SK-N-SH treated with all-trans-retinoic acid at 6 μM for 48 hours (cell line): ENCODE measurements around the gene ABLIM1.

ENCODE experiments used
- ATAC-seq: fragments of 200-7000 bp; cut with Tn5 transposase; 3 replicates; pipeline ENCODE4 v1.9.1; 2020; ENCODE audit warnings: mild to moderate bottlenecking, moderate library complexity
- ARNTL ChIP-seq: fragments of 450-650 bp; formaldehyde crosslinking; IDR thresholded peaks from 2 replicates; pipeline ENCODE4 v1.5.0; 2020; ENCODE audit warnings: low read depth, mild to moderate bottlenecking, moderate library complexity, borderline replicate concordance
- BACH2 ChIP-seq: fragments of 250-450 bp; sonication (Bioruptor Pico); IDR thresholded peaks from 2 replicates; pipeline ENCODE4 v1.9.0; 2021; ENCODE audit warnings: mild to moderate bottlenecking, borderline replicate concordance
- CSDC2 ChIP-seq: fragments of 250-450 bp; sonication (Bioruptor Pico); IDR thresholded peaks from 2 replicates; pipeline ENCODE4 v1.5.0; 2020; ENCODE audit warnings: mild to moderate bottlenecking, moderate library complexity
- ESRRG ChIP-seq: fragments of 250-450 bp; sonication (Bioruptor Pico); IDR thresholded peaks from 2 replicates; pipeline ENCODE4 v1.6.1; 2021; ENCODE audit warnings: mild to moderate bottlenecking
- GLIS3 ChIP-seq: fragments of 250-450 bp; sonication (Bioruptor Pico); IDR thresholded peaks from 2 replicates; pipeline ENCODE4 v1.5.0; 2020; ENCODE audit warnings: mild to moderate bottlenecking, moderate library complexity
- OSR1 ChIP-seq: fragments of 250-450 bp; sonication (Bioruptor Pico); IDR thresholded peaks from 2 replicates; pipeline ENCODE4 v1.8.0; 2022; ENCODE audit warnings: moderate library complexity, mild to moderate bottlenecking, inconsistent platforms
- PPARA ChIP-seq: fragments of 250-450 bp; sonication (Bioruptor Pico); IDR thresholded peaks from 2 replicates; pipeline ENCODE4 v1.5.0; 2020; ENCODE audit warnings: mild to moderate bottlenecking, borderline replicate concordance
- RARB ChIP-seq: fragments of 250-450 bp; sonication (Bioruptor Pico); IDR thresholded peaks from 2 replicates; pipeline ENCODE4 v1.8.0; 2021; ENCODE audit warnings: mild to moderate bottlenecking, moderate library complexity
- TCF4 ChIP-seq: fragments of 250-450 bp; sonication (Bioruptor Pico); IDR thresholded peaks from 2 replicates; pipeline ENCODE4 v1.8.0; 2021; ENCODE audit warnings: mild to moderate bottlenecking, moderate library complexity, borderline replicate concordance
- TOX ChIP-seq: fragments of 250-450 bp; sonication (Bioruptor Pico); IDR thresholded peaks from 2 replicates; pipeline ENCODE4 v1.8.0; 2021; ENCODE audit warnings: mild to moderate bottlenecking, moderate library complexity, borderline replicate concordance
- TSHZ2 ChIP-seq: fragments of 250-450 bp; sonication (Bioruptor Pico); IDR thresholded peaks from 2 replicates; pipeline ENCODE4 v1.5.0; 2020; ENCODE audit warnings: mild to moderate bottlenecking, moderate library complexity
- ZFP30 ChIP-seq: fragments of 450-650 bp; formaldehyde crosslinking; IDR thresholded peaks from 2 replicates; pipeline ENCODE4 v1.5.0; 2022; ENCODE audit warnings: mild to moderate bottlenecking, moderate library complexity
- ZNF565 ChIP-seq: fragments of 450-650 bp; formaldehyde crosslinking; conservative IDR thresholded peaks from 2 replicates; pipeline ENCODE4 v1.5.0; 2020; ENCODE audit warnings: low read depth, mild to moderate bottlenecking, moderate library complexity
- ZNF70 ChIP-seq: fragments of 450-650 bp; formaldehyde crosslinking; IDR thresholded peaks from 2 replicates; pipeline ENCODE4 v1.5.0; 2020; ENCODE audit warnings: mild to moderate bottlenecking, moderate library complexity
- ZNF8 ChIP-seq: fragments of 450-650 bp; formaldehyde crosslinking; IDR thresholded peaks from 2 replicates; pipeline ENCODE4 v1.5.0; 2020; ENCODE audit warnings: mild to moderate bottlenecking, moderate library complexity
- TF ChIP-seq, protein P1 (sequence below): fragments of 250-450 bp; sonication (Bioruptor Pico); IDR thresholded peaks from 2 replicates; pipeline ENCODE4 v1.8.0; 2021; ENCODE audit warnings: low read depth, mild to moderate bottlenecking, moderate library complexity, borderline replicate concordance
- TF ChIP-seq, protein P2 (sequence below): fragments of 250-450 bp; sonication (Bioruptor Pico); IDR thresholded peaks from 2 replicates; pipeline ENCODE4 v1.5.1; 2021; ENCODE audit warnings: mild to moderate bottlenecking, moderate library complexity
- TF ChIP-seq, protein P3 (sequence below): fragments of 250-450 bp; sonication (Bioruptor Pico); IDR thresholded peaks from 2 replicates; pipeline ENCODE4 v1.5.1; 2020; ENCODE audit warnings: low read depth, mild to moderate bottlenecking, moderate library complexity
- TF ChIP-seq, protein P4 (sequence below): fragments of 250-450 bp; sonication (Bioruptor Pico); IDR thresholded peaks from 2 replicates; pipeline ENCODE4 v1.8.0; 2020; ENCODE audit warnings: mild to moderate bottlenecking, moderate library complexity, borderline replicate concordance

The ABLIM1 gene

GRCh38 chr10:114551636-114551972, 106.5 kb downstream of the ABLIM1 start:
- TF ChIP-seq ZFP30 (CRISPR knock-in tag) (no peak), ARNTL (CRISPR knock-in tag) (no peak), TOX (CRISPR knock-in tag) (no peak), TCF4 (CRISPR knock-in tag) (no peak), RARB (no peak), OSR1 (CRISPR knock-in tag) (no peak), GLIS3 (CRISPR knock-in tag) (no peak), PPARA (CRISPR knock-in tag) (no peak)
- TF ChIP-seq, protein P1, sequence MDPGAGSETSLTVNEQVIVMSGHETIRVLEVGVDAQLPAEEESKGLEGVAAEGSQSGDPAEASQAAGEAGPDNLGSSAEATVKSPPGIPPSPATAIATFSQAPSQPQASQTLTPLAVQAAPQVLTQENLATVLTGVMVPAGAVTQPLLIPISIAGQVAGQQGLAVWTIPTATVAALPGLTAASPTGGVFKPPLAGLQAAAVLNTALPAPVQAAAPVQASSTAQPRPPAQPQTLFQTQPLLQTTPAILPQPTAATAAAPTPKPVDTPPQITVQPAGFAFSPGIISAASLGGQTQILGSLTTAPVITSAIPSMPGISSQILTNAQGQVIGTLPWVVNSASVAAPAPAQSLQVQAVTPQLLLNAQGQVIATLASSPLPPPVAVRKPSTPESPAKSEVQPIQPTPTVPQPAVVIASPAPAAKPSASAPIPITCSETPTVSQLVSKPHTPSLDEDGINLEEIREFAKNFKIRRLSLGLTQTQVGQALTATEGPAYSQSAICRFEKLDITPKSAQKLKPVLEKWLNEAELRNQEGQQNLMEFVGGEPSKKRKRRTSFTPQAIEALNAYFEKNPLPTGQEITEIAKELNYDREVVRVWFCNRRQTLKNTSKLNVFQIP (CRISPR knock-in tag), result no peak
- TF ChIP-seq, protein P2, sequence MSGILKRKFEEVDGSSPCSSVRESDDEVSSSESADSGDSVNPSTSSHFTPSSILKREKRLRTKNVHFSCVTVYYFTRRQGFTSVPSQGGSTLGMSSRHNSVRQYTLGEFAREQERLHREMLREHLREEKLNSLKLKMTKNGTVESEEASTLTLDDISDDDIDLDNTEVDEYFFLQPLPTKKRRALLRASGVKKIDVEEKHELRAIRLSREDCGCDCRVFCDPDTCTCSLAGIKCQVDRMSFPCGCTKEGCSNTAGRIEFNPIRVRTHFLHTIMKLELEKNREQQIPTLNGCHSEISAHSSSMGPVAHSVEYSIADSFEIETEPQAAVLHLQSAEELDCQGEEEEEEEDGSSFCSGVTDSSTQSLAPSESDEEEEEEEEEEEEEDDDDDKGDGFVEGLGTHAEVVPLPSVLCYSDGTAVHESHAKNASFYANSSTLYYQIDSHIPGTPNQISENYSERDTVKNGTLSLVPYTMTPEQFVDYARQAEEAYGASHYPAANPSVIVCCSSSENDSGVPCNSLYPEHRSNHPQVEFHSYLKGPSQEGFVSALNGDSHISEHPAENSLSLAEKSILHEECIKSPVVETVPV, result no peak
- TF ChIP-seq, protein P3, sequence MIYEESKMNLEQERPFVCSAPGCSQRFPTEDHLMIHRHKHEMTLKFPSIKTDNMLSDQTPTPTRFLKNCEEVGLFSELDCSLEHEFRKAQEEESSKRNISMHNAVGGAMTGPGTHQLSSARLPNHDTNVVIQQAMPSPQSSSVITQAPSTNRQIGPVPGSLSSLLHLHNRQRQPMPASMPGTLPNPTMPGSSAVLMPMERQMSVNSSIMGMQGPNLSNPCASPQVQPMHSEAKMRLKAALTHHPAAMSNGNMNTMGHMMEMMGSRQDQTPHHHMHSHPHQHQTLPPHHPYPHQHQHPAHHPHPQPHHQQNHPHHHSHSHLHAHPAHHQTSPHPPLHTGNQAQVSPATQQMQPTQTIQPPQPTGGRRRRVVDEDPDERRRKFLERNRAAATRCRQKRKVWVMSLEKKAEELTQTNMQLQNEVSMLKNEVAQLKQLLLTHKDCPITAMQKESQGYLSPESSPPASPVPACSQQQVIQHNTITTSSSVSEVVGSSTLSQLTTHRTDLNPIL (CRISPR knock-in tag), result no peak

GRCh38 chr10:114550756-114551635, 107.1 kb downstream of the ABLIM1 start:
- no peak for TF ChIP-seq ZNF70
- TF ChIP-seq TCF4 (CRISPR knock-in tag), result no peak
- TF ChIP-seq GLIS3 (CRISPR knock-in tag), result no peak
- TF ChIP-seq BACH2, result no peak
- no peak for TF ChIP-seq CSDC2 (CRISPR knock-in tag)
- TF ChIP-seq ESRRG (CRISPR knock-in tag), result no peak
- no peak for TF ChIP-seq ZNF8 (CRISPR knock-in tag)
- TF ChIP-seq PPARA (CRISPR knock-in tag), result no peak
- TF ChIP-seq, protein P3 (CRISPR knock-in tag), result no peak
- no peak for TF ChIP-seq RARB
- TF ChIP-seq, protein P4, sequence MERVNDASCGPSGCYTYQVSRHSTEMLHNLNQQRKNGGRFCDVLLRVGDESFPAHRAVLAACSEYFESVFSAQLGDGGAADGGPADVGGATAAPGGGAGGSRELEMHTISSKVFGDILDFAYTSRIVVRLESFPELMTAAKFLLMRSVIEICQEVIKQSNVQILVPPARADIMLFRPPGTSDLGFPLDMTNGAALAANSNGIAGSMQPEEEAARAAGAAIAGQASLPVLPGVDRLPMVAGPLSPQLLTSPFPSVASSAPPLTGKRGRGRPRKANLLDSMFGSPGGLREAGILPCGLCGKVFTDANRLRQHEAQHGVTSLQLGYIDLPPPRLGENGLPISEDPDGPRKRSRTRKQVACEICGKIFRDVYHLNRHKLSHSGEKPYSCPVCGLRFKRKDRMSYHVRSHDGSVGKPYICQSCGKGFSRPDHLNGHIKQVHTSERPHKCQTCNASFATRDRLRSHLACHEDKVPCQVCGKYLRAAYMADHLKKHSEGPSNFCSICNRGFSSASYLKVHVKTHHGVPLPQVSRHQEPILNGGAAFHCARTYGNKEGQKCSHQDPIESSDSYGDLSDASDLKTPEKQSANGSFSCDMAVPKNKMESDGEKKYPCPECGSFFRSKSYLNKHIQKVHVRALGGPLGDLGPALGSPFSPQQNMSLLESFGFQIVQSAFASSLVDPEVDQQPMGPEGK (CRISPR knock-in tag), result no peak
- no peak for TF ChIP-seq TOX (CRISPR knock-in tag)
- no peak for TF ChIP-seq OSR1 (CRISPR knock-in tag)
- TF ChIP-seq ARNTL (CRISPR knock-in tag), result no peak
- no peak for TF ChIP-seq ZNF565
- no peak for TF ChIP-seq TSHZ2 (CRISPR knock-in tag)
- peak; percentile 68 for ATAC-seq

More at GRCh38 chr10:114551636-114551972, 106.5 kb downstream of the ABLIM1 start:
- ATAC-seq, result peak; percentile 21
